Peyer's patch (tissue), 4 donors: ENCODE measurements around the gene DDAH1. TPM values are rescaled to one million over a fixed set of nuclear protein-coding genes. Genes with fewer than 3 reads are reported as not detected.

Experiments used
- DNase-seq, 3 donors: peaks; one replicate each; pipeline ENCODE4 v3.0.0-alpha.2; 2017 to 2019
- H3K27ac ChIP-seq, 4 donors: fragments of 200-600 bp; sonication (generic); one replicate each; pipeline ENCODE4 v1.5.1; 2016 to 2019
- H3K27me3 ChIP-seq, 2 donors: fragments of 200-600 bp; sonication (generic); one replicate each; pipeline ENCODE4 v1.5.1; 2019
- H3K36me3 ChIP-seq, 3 donors: fragments of 200-600 bp; sonication (generic); one replicate each; pipeline ENCODE4 v1.5.1; 2016 to 2019
- H3K4me1 ChIP-seq, 4 donors: fragments of 200-600 bp; sonication (generic); one replicate each; pipeline ENCODE4 v1.5.1; 2016 to 2019
- H3K4me3 ChIP-seq, 4 donors: fragments of 200-600 bp; sonication (generic); 1 replicate in 3 of 4; 2 replicates in 1 of 4; pipeline ENCODE4 v1.5.1; 2016 to 2019; ENCODE audit warnings: mild to moderate bottlenecking in 1 of 4
- H3K9me3 ChIP-seq, 4 donors: fragments of 200-600 bp; sonication (generic); one replicate each; pipeline ENCODE4 v1.5.1; 2016 to 2019; ENCODE audit warnings: mild to moderate bottlenecking in 1 of 4
- CTCF ChIP-seq, 6 experiments: fragments of 450-650 bp in 4 of 6; fragments of 200-600 bp in 2 of 6; sonication (generic) in 1 of 6; IDR thresholded peaks; one replicate each; pipeline ENCODE4 v1.5.1; 2017 to 2019; ENCODE audit warnings: antibody characterized with exemption in 6 of 6, mild to moderate bottlenecking in 3 of 6, moderate library complexity in 1 of 6
- POLR2A ChIP-seq, 2 donors: fragments of 450-650 bp; IDR thresholded peaks; one replicate each; pipeline ENCODE4 v1.5.1; 2017; ENCODE audit warnings: antibody characterized with exemption in 2 of 2, mild to moderate bottlenecking in 2 of 2, moderate library complexity in 2 of 2
- total RNA-seq, 4 donors: library from RNA; depleted of rRNA; stranded (reverse); fragments of >200 nt; gene quantifications; one replicate each; pipeline ENCODE4 v1.1.0, GENCODE V29; 2016

DDAH1 gene
- total RNA-seq, 4 donors from 2014 or later, result 40.8 to 60.2 (median 51.2) TPM

- no peaks in the 10 kb centered on the region for H3K36me3 ChIP-seq
- no peaks in the 10 kb centered on the region for H3K27me3 ChIP-seq
- H3K4me1 ChIP-seq, result no peaks in the 10 kb centered on the region
- H3K27ac ChIP-seq, result no peak overlapping the region
- DNase-seq, result no peak
- H3K4me3 ChIP-seq, result no peak overlapping the region
- TF ChIP-seq POLR2A (IDR thresholded peaks at IDR 0.05) (no peak), CTCF (IDR thresholded peaks at IDR 0.05) (no peak)
- H3K9me3 ChIP-seq, result no peaks in the 10 kb centered on the region
These were observed 101.4 kb downstream of the DDAH1 start for GRCh38 chr1:85363521-85363920.

- DNase-seq, result no peak
- Histone ChIP-seq H3K36me3 (no peaks in the 10 kb centered on the region), H3K9me3 (no peaks in the 10 kb centered on the region), H3K4me3 (no peak overlapping the region), H3K27me3 (no peaks in the 10 kb centered on the region), H3K27ac (no peak overlapping the region), H3K4me1 (no peaks in the 10 kb centered on the region)
- TF ChIP-seq POLR2A (IDR thresholded peaks at IDR 0.05), result no peak
- no peak for TF ChIP-seq CTCF (IDR thresholded peaks at IDR 0.05)
These were observed 101.9 kb downstream of the DDAH1 start for GRCh38 chr1:85363092-85363491.

- Histone ChIP-seq H3K27ac (no peak overlapping the region), H3K27me3 (no peaks in the 10 kb centered on the region), H3K4me1 (no peaks in the 10 kb centered on the region), H3K4me3 (no peak overlapping the region), H3K9me3 (no peaks in the 10 kb centered on the region), H3K36me3 (no peaks in the 10 kb centered on the region)
- DNase-seq, result no peak
- TF ChIP-seq POLR2A (IDR thresholded peaks at IDR 0.05) (no peak), CTCF (IDR thresholded peaks at IDR 0.05) (no peak)
These were observed 103.2 kb downstream of the DDAH1 start for GRCh38 chr1:85361606-85362296.

GRCh38 chr1:85360730-85361493 is 104.0 kb downstream of the DDAH1 start:
- peak overlapping the region in 1 of 4 donors; percentile 5 for H3K27ac ChIP-seq
- TF ChIP-seq POLR2A (IDR thresholded peaks at IDR 0.05), result no peak
- TF ChIP-seq CTCF (IDR thresholded peaks at IDR 0.05), result no peak
- no peaks in the 10 kb centered on the region for H3K27me3 ChIP-seq
- H3K4me1 ChIP-seq, result no peaks in the 10 kb centered on the region
- H3K9me3 ChIP-seq, result no peaks in the 10 kb centered on the region
- DNase-seq, result no peak
- no peak overlapping the region for H3K4me3 ChIP-seq
- H3K36me3 ChIP-seq, result no peaks in the 10 kb centered on the region

- H3K9me3 ChIP-seq, result no peaks in the 10 kb centered on the region
- peak overlapping the region in 1 of 4 donors; percentile 5 for H3K27ac ChIP-seq
- no peaks in the 10 kb centered on the region for H3K36me3 ChIP-seq
These were observed 104.9 kb downstream of the DDAH1 start for GRCh38 chr1:85359874-85360721.

More at GRCh38 chr1:85359874-85360721, 104.9 kb downstream of the DDAH1 start:
- TF ChIP-seq POLR2A (IDR thresholded peaks at IDR 0.05), result no peak
- TF ChIP-seq CTCF (IDR thresholded peaks at IDR 0.05), result no peak
- no peak for DNase-seq
- Histone ChIP-seq H3K27me3 (no peaks in the 10 kb centered on the region), H3K4me3 (no peak overlapping the region), H3K4me1 (no peaks in the 10 kb centered on the region)
